Renal pelvis (tissue), 4 donors: Measurements from ENCODE around the gene PARD3B. TPM values are rescaled to one million over a fixed set of nuclear protein-coding genes. Genes with fewer than 3 reads are reported as not detected.

Experiments used
- DNase-seq: peaks from one replicate; pipeline ENCODE4 v3.0.0-alpha.2; 2013
- polyA plus RNA-seq, 3 donors: library from polyadenylated mRNA; unstranded; fragments of 120-200 nt; gene quantifications; one replicate each; pipeline ENCODE4 v1.2.1, GENCODE V29; 2013; ENCODE audit not compliant: insufficient read length in 3 of 3

The PARD3B gene
- polyA plus RNA-seq, 3 donors, result 33.2 to 37.3 (median 34.3) TPM

DNA sequence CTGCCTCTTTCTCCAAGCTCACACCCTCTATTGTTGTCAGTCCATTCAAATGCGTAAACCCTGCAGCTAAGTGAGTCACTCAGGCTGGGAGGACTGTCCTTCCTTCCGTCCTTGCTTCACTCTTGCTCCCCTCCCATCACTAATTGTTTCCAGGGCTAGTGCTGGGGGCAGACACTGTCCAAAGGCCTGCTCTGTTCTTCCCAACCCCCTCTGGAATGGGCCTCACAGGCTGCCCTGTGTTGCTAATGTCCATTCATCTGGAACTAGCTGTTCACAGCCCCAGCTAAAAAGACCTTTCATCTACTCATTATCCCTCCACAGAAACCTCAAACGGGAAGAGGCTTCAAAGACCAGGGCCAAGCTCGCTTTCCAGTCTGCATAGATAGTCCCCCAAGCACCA lies 1105.2 kb downstream of the PARD3B start:
- DNase-seq, result no peak

GRCh38 chr2:205650931-205651330 lies 1105.7 kb downstream of the PARD3B start:
- no peak for DNase-seq

- DNase-seq, result no peak
These were observed 1106.4 kb downstream of the PARD3B start for GRCh38 chr2:205651719-205652118.

DNA sequence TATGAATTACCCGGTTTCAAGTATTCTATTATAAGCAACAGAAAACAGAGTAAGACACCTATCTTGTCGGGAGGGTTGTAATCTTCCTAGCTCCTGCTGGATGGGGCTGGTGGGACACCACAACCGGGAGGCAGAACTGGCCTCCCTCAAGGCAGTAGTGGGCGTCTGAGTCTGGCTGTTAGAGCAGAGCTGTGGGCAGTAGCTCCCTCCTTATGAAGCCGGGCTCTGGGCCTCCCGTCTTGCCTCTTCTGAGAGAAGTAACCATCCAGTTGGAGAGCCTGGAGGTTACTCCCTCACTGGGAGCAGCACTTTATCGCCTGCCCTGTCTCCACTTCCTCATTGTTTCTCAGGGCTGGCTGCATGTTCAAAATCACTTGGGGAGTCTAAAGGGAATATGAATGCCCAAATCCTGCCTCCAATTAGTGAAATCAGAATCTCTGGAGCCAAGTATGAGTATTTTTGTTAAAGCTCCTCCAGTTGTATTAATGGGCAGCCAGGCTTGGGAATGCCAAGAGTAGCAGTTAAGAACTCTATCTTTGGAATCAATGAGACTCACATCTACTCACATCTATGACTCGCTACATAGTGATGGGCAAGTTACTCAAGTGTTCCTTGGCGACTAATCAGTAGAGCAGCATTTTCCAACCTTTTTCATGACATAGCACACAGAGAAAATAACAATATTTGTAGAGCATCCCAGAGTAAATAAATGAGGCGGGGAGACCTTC lies 1109.8 kb downstream of the PARD3B start:
- no peak for DNase-seq

DNA sequence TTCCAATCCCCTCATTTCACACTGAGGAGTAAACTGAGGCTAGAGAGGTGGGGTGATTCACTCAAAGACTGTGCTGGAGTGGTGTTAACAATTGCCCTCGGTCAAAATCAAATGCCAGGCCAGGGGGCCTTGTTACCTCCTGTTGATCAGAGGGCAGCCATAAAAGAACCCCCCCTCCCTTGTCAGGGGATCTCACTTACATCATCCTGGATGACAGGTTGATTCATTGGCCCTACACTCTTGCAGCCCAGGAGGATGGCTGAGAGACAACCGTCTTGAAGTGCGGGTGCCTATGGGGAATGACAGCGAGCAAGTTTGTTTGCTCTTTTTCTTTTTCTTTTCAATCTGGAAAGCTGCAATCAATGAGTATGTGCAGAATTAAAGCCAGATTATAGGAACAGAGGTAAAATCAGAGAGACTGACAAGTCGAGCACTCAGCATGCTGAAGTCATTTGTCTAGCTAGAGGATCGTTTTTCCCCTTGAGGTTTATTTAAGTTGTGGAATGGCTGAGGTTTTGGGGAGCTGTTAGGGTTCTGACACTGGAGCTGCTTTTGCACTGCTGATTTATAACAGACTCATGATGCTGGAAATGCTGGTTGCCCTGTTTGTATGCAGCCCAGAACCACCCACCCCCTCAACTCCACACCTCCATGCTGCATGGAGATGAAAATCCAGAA lies 1110.6 kb downstream of the PARD3B start:
- no peak for DNase-seq

DNA sequence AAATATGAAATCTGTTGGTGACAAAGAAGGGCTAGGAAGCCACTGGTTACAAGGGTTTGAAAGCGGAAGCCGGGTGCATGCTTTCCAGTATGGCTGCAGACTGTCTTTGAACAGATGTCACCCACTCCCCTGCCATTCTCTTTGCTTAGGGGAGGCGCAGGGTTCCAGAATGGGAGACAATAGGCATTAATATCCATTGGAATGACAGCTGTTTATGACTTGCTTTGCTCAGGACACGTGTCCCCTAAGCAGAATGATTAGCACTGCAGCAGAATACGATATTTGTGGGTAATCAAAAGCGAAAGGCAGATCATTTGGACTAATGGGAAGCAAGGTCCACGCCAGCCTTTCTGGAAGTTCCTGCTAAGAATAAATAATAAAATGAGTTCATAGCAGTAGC lies 1111.2 kb downstream of the PARD3B start:
- DNase-seq, result no peak

DNA sequence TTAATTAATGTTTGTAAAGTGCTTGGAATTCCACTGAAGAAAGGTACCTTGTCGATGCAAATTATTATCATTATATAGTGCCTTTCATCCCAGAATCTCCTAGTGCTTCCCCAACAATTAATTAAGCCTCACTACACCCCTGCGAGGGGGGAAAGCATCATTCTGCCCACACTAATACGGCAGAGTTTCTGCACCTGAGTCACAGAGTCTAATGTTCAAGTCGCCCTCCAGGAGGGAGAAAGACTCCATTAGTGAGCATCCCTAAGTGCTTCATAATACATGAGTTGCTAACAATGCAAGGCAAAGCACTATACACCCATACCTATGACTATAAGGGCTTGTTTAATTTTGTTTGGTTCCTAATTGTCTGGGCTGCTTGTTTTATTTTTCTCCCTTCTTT lies 1111.7 kb downstream of the PARD3B start:
- DNase-seq, result no peak

DNA sequence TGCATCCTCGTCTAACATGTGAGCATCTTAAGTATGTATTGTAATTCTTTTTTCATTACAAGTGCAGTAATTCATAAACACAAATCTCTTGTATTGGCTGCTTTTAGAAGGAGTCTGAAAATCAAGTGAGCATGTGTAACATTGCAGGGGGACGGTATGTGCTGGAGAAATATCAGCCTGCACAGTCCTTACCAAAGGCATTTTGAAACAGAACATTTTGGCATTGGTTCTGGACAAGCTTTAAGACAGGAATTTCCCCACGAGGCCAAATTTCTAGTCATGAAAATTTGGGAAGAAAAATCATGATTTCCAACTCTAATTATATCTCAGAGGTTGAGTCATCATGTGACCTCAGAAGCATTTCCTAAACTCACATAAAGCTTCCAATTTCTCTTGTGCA lies 1112.3 kb downstream of the PARD3B start:
- no peak for DNase-seq

DNA sequence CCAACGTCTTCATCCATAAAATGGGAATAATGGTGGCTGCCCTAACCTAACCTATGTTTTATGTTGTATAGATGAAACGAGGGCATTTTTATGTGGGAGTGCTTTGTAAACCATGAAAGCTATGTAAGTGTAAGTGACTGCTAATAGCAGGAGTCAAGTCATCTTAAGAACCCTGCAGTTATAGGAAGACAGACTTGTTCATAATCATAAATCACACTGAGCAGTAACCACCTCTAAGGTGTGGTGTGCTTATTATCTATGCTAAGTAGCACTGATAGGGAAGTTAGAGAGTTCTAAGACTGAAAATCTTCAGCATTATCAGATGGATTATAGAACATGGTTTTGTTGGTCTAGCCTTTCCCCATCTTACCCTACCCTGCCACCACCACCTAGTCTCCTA lies 1112.8 kb downstream of the PARD3B start:
- DNase-seq, result no peak

- no peak for DNase-seq
These were observed 1113.3 kb downstream of the PARD3B start for GRCh38 chr2:205658572-205658971.

DNA sequence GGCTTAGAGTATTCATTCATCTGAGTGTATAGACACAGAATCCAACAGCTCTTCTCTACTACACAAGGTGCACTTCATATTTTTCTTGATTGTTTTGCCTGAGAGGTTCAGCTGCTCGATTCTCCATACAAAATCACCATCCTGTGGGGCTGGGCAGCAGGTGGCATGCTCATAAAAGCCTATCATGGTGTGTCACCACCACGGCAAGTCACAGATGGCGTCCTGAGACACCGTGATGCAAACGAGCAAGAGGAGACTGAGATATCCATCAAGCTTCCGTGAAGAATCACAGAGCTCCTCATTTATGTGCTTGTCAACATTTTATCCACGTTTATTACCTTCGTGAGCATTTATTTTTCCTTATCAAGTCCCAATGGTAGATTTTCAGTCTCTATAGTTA lies 1114.6 kb downstream of the PARD3B start:
- no peak for DNase-seq

GRCh38 chr2:205660521-205661124 lies 1115.3 kb downstream of the PARD3B start:
- no peak for DNase-seq

GRCh38 chr2:205661281-205661680 lies 1116.0 kb downstream of the PARD3B start:
- DNase-seq, result no peak

- DNase-seq, result no peak
These were observed 1117.1 kb downstream of the PARD3B start for GRCh38 chr2:205662206-205662965.

- DNase-seq, result no peak
These were observed 1120.5 kb downstream of the PARD3B start for GRCh38 chr2:205665791-205666190.
